Vagina (tissue), 2 donors: ENCODE measurements around the gene SLC1A3.

Source experiments
- POLR2A ChIP-seq, 2 donors: fragments of 450-650 bp; IDR thresholded peaks; one replicate each; pipeline ENCODE4 v1.6.1; 2017; ENCODE audit warnings: antibody characterized with exemption in 2 of 2, mild to moderate bottlenecking in 2 of 2, moderate library complexity in 2 of 2
- TF ChIP-seq, protein P1 (sequence below), 3 experiments: fragments of 450-650 bp in 2 of 3; fragments of 200-600 bp in 1 of 3; sonication (generic) in 1 of 3; IDR thresholded peaks; one replicate each; pipeline ENCODE4 v1.5.1; 2017 to 2019; ENCODE audit warnings: antibody characterized with exemption in 3 of 3, mild to moderate bottlenecking in 2 of 3, moderate library complexity in 2 of 3

DNA sequence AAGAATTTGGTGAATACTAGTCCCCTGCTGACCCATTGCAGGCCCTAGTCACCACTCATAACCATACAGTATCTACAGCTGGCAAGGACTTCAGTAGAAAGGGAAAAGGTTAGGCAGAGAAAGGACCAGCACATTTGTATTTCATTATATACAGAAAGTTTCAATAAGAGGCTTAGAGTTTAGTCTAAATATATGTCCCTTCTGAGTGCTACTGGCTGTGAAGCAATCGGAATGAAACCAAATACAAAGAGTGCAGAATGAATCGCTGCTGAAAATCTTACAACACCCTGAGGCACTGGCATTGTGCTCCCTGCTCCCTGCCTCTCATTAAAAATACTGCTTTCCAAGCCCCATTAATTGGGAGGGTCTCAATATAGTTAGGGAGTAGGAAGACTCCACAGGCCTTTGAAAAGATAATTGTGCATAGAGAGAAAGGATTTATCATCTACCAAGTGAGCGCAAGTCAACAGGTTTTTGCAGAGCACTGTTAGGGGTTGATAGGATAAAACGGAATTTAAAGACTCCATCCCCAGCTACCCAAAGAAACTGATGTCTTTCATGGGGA lies 110.8 kb downstream of the SLC1A3 start:
- TF ChIP-seq, protein P1, sequence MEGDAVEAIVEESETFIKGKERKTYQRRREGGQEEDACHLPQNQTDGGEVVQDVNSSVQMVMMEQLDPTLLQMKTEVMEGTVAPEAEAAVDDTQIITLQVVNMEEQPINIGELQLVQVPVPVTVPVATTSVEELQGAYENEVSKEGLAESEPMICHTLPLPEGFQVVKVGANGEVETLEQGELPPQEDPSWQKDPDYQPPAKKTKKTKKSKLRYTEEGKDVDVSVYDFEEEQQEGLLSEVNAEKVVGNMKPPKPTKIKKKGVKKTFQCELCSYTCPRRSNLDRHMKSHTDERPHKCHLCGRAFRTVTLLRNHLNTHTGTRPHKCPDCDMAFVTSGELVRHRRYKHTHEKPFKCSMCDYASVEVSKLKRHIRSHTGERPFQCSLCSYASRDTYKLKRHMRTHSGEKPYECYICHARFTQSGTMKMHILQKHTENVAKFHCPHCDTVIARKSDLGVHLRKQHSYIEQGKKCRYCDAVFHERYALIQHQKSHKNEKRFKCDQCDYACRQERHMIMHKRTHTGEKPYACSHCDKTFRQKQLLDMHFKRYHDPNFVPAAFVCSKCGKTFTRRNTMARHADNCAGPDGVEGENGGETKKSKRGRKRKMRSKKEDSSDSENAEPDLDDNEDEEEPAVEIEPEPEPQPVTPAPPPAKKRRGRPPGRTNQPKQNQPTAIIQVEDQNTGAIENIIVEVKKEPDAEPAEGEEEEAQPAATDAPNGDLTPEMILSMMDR (IDR thresholded peaks at IDR 0.05): no peak
- TF ChIP-seq POLR2A (IDR thresholded peaks at IDR 0.05): no peak
